ENCODE measurements around the gene KCND3.

The KCND3 gene

DNA sequence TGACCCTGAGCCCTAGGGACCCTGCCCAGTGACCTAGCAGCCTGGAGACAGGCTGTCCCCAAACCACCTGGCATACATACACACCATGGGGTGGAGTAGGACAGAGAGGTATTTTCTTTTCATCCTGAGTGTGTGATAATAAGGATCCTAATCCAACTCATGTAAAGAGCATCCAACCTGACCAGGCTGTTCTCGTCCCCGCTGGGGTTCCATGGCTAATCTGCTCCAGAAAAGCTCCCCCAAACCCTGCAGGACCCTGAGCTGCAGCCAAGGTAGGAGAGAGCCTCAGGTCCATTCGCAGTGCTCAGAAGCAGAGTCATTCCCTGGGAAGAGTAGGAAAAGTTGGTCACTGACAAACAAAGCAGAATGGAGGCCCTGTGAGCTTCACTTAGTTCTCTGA is 31.4 kb downstream of the KCND3 start:
- Histone ChIP-seq H3K4me2 (ENCODE audit: low read length) (no peak overlapping the region), H2AFZ (ENCODE audit: low read depth, low read length) (no peak overlapping the region), H3K36me3 (replicated peaks; ENCODE audit: low read depth, low read length) (no peaks in the 10 kb centered on the region), H3K79me2 (ENCODE audit: low read length) (no peaks in the 10 kb centered on the region), H3K27ac (ENCODE audit: low read length) (no peak overlapping the region), H3K9ac (ENCODE audit: low read length) (no peak overlapping the region), H3K4me1 (ENCODE audit: low read length) (no peaks in the 10 kb centered on the region), H4K20me1 (ENCODE audit: insufficient read depth, low read length) (no peaks in the 10 kb centered on the region), H3K4me3 (ENCODE audit: low read length) (no peak overlapping the region), H3K27me3 (ENCODE audit: low read depth, low read length) (0 out of 2 replicates have a peak, but pooled peaks cover 4% of the 10 kb centered on the region), H3K9me3 (ENCODE audit: insufficient read depth, low read length) (no peaks in the 10 kb centered on the region)
- TF ChIP-seq, protein P1, sequence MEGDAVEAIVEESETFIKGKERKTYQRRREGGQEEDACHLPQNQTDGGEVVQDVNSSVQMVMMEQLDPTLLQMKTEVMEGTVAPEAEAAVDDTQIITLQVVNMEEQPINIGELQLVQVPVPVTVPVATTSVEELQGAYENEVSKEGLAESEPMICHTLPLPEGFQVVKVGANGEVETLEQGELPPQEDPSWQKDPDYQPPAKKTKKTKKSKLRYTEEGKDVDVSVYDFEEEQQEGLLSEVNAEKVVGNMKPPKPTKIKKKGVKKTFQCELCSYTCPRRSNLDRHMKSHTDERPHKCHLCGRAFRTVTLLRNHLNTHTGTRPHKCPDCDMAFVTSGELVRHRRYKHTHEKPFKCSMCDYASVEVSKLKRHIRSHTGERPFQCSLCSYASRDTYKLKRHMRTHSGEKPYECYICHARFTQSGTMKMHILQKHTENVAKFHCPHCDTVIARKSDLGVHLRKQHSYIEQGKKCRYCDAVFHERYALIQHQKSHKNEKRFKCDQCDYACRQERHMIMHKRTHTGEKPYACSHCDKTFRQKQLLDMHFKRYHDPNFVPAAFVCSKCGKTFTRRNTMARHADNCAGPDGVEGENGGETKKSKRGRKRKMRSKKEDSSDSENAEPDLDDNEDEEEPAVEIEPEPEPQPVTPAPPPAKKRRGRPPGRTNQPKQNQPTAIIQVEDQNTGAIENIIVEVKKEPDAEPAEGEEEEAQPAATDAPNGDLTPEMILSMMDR (IDR thresholded peaks at IDR 0.05; ENCODE audit: low read depth, low read length) = no peak
- TF ChIP-seq EZH2phosphoT487 (IDR thresholded peaks at IDR 0.05; ENCODE audit: low read depth) = no peak

DNA sequence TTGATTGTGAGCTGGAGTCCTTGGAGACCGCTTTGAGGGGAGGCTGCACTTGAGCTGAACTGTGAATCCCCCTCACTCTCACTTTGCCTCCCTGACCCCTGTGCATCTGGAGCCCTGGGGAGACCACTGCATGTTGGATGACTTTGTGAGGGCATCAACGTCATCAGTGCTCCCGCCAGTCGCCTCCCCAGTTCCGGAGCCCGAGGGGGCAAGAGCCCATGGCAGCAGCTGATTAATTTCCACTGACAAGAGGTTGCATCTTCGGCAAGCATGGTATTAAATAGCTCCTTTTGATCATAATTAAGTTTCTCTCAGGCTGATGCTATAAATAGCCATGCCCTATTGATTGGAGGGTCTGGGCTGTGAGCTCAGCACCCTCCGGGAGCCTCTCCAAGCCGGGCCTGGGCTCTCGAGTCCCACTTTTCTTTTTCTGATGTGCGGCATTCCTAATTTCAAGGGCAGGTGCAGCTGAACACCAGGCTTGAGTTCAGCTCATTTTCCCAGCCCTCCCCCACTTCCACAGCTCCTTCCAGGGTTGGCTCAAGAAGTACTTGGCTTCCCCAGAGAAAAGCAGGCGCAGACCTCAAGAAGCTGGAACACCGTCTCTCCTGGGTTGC is 33.2 kb downstream of the KCND3 start:
- Histone ChIP-seq H3K27me3 (ENCODE audit: low read depth, low read length) (peaks cover 11% of the 10 kb centered on the region), H3K79me2 (ENCODE audit: low read length) (no peaks in the 10 kb centered on the region), H3K4me1 (ENCODE audit: low read length) (no peaks in the 10 kb centered on the region), H2AFZ (ENCODE audit: low read depth, low read length) (no peak overlapping the region), H3K4me2 (ENCODE audit: low read length) (no peak overlapping the region), H4K20me1 (ENCODE audit: insufficient read depth, low read length) (no peaks in the 10 kb centered on the region), H3K9ac (ENCODE audit: low read length) (no peak overlapping the region), H3K9me3 (ENCODE audit: insufficient read depth, low read length) (no peaks in the 10 kb centered on the region), H3K36me3 (replicated peaks; ENCODE audit: low read depth, low read length) (no peaks in the 10 kb centered on the region), H3K27ac (ENCODE audit: low read length) (no peak overlapping the region), H3K4me3 (ENCODE audit: low read length) (no peak overlapping the region)
- TF ChIP-seq, protein P1 (IDR thresholded peaks at IDR 0.05; ENCODE audit: low read depth, low read length) = no peak
- TF ChIP-seq EZH2phosphoT487 (IDR thresholded peaks at IDR 0.05; ENCODE audit: low read depth) = no peak

DNA sequence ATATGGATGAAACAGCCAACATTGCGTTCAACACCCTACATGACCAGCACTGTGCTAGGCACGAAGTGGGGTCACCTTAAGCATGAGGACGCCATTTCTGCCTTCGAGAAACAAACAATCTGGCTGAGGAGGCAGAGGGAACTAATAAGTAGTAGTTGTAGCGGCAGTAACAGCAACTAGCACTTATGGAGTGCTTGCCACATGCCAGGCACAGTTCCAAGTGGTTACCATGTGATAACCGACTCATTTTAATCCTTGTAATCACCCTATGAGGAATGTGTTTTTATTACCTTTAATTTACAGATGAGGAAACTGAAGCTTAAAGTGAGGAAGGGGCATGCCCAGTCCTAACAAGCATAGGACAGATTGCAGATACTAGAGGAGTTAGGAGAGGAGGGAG is 33.7 kb downstream of the KCND3 start:
- no peaks in the 10 kb centered on the region for H4K20me1 ChIP-seq (ENCODE audit: insufficient read depth, low read length)

DNA sequence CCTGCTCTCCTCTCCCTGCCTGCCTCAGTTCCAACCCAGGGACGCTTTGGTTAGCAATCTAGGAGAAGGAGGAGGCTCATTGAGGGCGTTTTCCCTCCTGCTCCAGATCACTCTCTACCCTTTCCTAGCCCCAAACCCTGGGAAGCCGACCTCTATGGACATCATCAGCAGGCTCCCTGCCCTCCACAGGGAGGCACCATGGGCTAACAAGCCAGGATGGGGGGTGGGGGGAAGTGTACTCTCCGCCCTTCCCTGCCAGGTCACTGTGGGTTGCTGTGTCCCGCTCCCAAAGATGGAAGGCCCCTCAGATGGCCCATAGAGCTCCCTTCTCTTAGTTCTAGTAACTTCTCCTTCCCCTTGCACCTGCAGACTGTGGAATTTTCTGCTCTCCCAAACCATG is 35.7 kb downstream of the KCND3 start:
- Histone ChIP-seq H3K9me3 (ENCODE audit: insufficient read depth, low read length) (no peaks in the 10 kb centered on the region), H3K4me2 (ENCODE audit: low read length) (no peak overlapping the region), H3K36me3 (replicated peaks; ENCODE audit: low read depth, low read length) (no peaks in the 10 kb centered on the region), H3K79me2 (ENCODE audit: low read length) (no peaks in the 10 kb centered on the region), H4K20me1 (ENCODE audit: insufficient read depth, low read length) (no peaks in the 10 kb centered on the region), H3K27ac (ENCODE audit: low read length) (no peak overlapping the region), H3K4me1 (ENCODE audit: low read length) (no peaks in the 10 kb centered on the region), H3K9ac (ENCODE audit: low read length) (no peak overlapping the region), H3K4me3 (ENCODE audit: low read length) (no peak overlapping the region), H2AFZ (ENCODE audit: low read depth, low read length) (no peak overlapping the region), H3K27me3 (ENCODE audit: low read depth, low read length) (peaks cover 11% of the 10 kb centered on the region)
- TF ChIP-seq, protein P1 (IDR thresholded peaks at IDR 0.05; ENCODE audit: low read depth, low read length) = no peak
- no peak for TF ChIP-seq EZH2phosphoT487 (IDR thresholded peaks at IDR 0.05; ENCODE audit: low read depth)

More for the DNA sequence above, 33.7 kb downstream of the KCND3 start:
- Histone ChIP-seq H3K4me2 (ENCODE audit: low read length) (no peak overlapping the region), H3K79me2 (ENCODE audit: low read length) (no peaks in the 10 kb centered on the region), H2AFZ (ENCODE audit: low read depth, low read length) (no peak overlapping the region), H3K9ac (ENCODE audit: low read length) (no peak overlapping the region), H3K4me3 (ENCODE audit: low read length) (no peak overlapping the region), H3K27me3 (ENCODE audit: low read depth, low read length) (peaks cover 11% of the 10 kb centered on the region), H3K4me1 (ENCODE audit: low read length) (no peaks in the 10 kb centered on the region), H3K9me3 (ENCODE audit: insufficient read depth, low read length) (no peaks in the 10 kb centered on the region), H3K27ac (ENCODE audit: low read length) (no peak overlapping the region), H3K36me3 (replicated peaks; ENCODE audit: low read depth, low read length) (no peaks in the 10 kb centered on the region)
- no peak for TF ChIP-seq EZH2phosphoT487 (IDR thresholded peaks at IDR 0.05; ENCODE audit: low read depth)
- TF ChIP-seq, protein P1 (IDR thresholded peaks at IDR 0.05; ENCODE audit: low read depth, low read length) = no peak
